Measurements from ENCODE around the gene SLC17A8.

DNA sequence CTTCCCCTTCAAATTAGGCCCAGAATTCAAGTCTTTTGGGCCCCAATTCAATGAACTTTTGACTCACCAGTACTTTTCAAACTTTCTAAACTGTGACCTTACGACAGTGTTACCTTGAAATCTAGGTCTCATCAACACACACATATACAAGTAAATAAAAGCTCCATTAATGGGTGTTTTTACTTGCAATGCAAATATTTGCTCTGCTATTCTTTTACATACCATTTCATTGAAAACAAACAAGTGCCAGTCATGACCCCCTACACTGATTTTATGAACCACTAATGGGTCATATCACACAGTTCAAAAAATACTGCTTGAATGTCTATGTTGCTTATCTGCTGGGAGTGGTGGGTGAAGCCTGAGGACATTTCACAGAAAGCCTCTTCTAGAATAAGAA is 107.7 kb downstream of the SLC17A8 start:
- TF ChIP-seq, protein P1, sequence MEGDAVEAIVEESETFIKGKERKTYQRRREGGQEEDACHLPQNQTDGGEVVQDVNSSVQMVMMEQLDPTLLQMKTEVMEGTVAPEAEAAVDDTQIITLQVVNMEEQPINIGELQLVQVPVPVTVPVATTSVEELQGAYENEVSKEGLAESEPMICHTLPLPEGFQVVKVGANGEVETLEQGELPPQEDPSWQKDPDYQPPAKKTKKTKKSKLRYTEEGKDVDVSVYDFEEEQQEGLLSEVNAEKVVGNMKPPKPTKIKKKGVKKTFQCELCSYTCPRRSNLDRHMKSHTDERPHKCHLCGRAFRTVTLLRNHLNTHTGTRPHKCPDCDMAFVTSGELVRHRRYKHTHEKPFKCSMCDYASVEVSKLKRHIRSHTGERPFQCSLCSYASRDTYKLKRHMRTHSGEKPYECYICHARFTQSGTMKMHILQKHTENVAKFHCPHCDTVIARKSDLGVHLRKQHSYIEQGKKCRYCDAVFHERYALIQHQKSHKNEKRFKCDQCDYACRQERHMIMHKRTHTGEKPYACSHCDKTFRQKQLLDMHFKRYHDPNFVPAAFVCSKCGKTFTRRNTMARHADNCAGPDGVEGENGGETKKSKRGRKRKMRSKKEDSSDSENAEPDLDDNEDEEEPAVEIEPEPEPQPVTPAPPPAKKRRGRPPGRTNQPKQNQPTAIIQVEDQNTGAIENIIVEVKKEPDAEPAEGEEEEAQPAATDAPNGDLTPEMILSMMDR (IDR thresholded peaks at IDR 0.05; ENCODE audit: low read depth, low read length) = no peak
- no peak for TF ChIP-seq POLR2A (IDR thresholded peaks at IDR 0.05; ENCODE audit: extremely low read depth, insufficient read length)
- TF ChIP-seq, protein P2, sequence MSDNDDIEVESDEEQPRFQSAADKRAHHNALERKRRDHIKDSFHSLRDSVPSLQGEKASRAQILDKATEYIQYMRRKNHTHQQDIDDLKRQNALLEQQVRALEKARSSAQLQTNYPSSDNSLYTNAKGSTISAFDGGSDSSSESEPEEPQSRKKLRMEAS (IDR thresholded peaks at IDR 0.05; ENCODE audit: low read depth, low read length) = no peak

Data from NB4 (cell line).